GM03348 (cell line): ENCODE data around the gene RCC2.

Experiments used
- DNase-seq: peaks from one replicate; pipeline ENCODE4 v3.0.0; 2012; ENCODE audit warnings: low spot score

RCC2 gene

GRCh38 chr1:17372955-17373354 is 66.5 kb downstream of the RCC2 start:
- no peak for DNase-seq

- no peak for DNase-seq
Observed at GRCh38 chr1:17371896-17372295, 67.6 kb downstream of the RCC2 start, which contains the start of gene PADI6. PADI6 (plus strand) TSS chr1:17372196; CDS start chr1:17372246, 50 bp downstream.

- DNase-seq: no peak
Observed at GRCh38 chr1:17370618-17371017, 68.9 kb downstream of the RCC2 start.

GRCh38 chr1:17369466-17369865 is 70.0 kb downstream of the RCC2 start:
- DNase-seq: peak; percentile 37

GRCh38 chr1:17365293-17365692 is 74.2 kb downstream of the RCC2 start:
- DNase-seq: no peak

- no peak for DNase-seq
Observed at GRCh38 chr1:17363771-17364170, 75.7 kb downstream of the RCC2 start.

- no peak for DNase-seq
Observed at GRCh38 chr1:17363351-17363750, 76.1 kb downstream of the RCC2 start.

- no peak for DNase-seq
Observed at GRCh38 chr1:17361687-17362086, 77.8 kb downstream of the RCC2 start.

- DNase-seq: no peak
Observed at GRCh38 chr1:17360272-17360956, 79.1 kb downstream of the RCC2 start.

- no peak for DNase-seq
Observed at GRCh38 chr1:17359808-17360207, 79.7 kb downstream of the RCC2 start.

- no peak for DNase-seq
Observed at GRCh38 chr1:17359031-17359430, 80.4 kb downstream of the RCC2 start.

- no peak for DNase-seq
Observed at GRCh38 chr1:17358557-17358956, 80.9 kb downstream of the RCC2 start.
